Colonic mucosa (tissue), 4 donors: Measurements from ENCODE around the gene DROSHA. TPM values are rescaled to one million over a fixed set of nuclear protein-coding genes. Genes with fewer than 3 reads are reported as not detected.

ENCODE experiments used
- DNase-seq: peaks from one replicate; pipeline ENCODE4 v3.0.0-alpha.2; 2020
- H3K27ac ChIP-seq: fragments of 200-600 bp; one replicate; pipeline ENCODE4 v1.8.0; 2021
- H3K27me3 ChIP-seq: fragments of 200-600 bp; one replicate; pipeline ENCODE4 v1.8.0; 2021
- H3K36me3 ChIP-seq: fragments of 200-600 bp; one replicate; pipeline ENCODE4 v1.8.0; 2021
- H3K4me1 ChIP-seq: fragments of 200-600 bp; one replicate; pipeline ENCODE4 v1.8.0; 2021; ENCODE audit warnings: mild to moderate bottlenecking
- H3K4me3 ChIP-seq: fragments of 200-600 bp; one replicate; pipeline ENCODE4 v1.8.0; 2021
- H3K9ac ChIP-seq, 2 donors: one replicate each; pipeline ENCODE4 v1.7.0; 2013; ENCODE audit warnings: control low read depth in 2 of 2, low read depth in 2 of 2, low read length in 2 of 2
- H3K9me3 ChIP-seq: fragments of 200-600 bp; one replicate; pipeline ENCODE4 v1.8.0; 2021
- intact Hi-C: fragments of 100-400 bp; cut with DNase I; formaldehyde crosslinking; loops from one replicate; pipeline ENCODE4 v1.14.1; 2022
- total RNA-seq, 2 donors: library from RNA; stranded (reverse); fragmentation: NEBNext Ultra II Directional in 1 of 2; extraction: Animal tissue kit (Norgen Biotek cat#: 25700) in 1 of 2; gene quantifications; one replicate each; pipeline ENCODE4 v1.2.1, GENCODE V29; 2021
- TF ChIP-seq, protein P1 (sequence below): fragments of 200-600 bp; IDR thresholded peaks from one replicate; pipeline ENCODE4 v1.8.0; 2022; ENCODE audit warnings: antibody characterized with exemption, mild to moderate bottlenecking
- donor health status: healthy.
- donor health status: DM: no; HTN: no; CAD: no.
- donor health status: DM: no; HTN: no; CAD: no.

The DROSHA gene
- total RNA-seq, 2 donors from 2014 or later, result 49.2 to 61.6 TPM

GRCh38 chr5:31485376-31486207 is 46.3 kb downstream of the DROSHA start:
- intact Hi-C loops, result no loop called here
- Histone ChIP-seq H3K4me3 (no peak overlapping the region), H3K27me3 (no peaks in the 10 kb centered on the region), H3K27ac (peak overlapping the region; percentile 34), H3K9me3 (no peaks in the 10 kb centered on the region), H3K36me3 (no peaks in the 10 kb centered on the region), H3K4me1 (no peaks in the 10 kb centered on the region), H3K9ac (no peak overlapping the region)
- TF ChIP-seq, protein P1, sequence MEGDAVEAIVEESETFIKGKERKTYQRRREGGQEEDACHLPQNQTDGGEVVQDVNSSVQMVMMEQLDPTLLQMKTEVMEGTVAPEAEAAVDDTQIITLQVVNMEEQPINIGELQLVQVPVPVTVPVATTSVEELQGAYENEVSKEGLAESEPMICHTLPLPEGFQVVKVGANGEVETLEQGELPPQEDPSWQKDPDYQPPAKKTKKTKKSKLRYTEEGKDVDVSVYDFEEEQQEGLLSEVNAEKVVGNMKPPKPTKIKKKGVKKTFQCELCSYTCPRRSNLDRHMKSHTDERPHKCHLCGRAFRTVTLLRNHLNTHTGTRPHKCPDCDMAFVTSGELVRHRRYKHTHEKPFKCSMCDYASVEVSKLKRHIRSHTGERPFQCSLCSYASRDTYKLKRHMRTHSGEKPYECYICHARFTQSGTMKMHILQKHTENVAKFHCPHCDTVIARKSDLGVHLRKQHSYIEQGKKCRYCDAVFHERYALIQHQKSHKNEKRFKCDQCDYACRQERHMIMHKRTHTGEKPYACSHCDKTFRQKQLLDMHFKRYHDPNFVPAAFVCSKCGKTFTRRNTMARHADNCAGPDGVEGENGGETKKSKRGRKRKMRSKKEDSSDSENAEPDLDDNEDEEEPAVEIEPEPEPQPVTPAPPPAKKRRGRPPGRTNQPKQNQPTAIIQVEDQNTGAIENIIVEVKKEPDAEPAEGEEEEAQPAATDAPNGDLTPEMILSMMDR, result no peak
- peak; percentile 53 for DNase-seq

DNA sequence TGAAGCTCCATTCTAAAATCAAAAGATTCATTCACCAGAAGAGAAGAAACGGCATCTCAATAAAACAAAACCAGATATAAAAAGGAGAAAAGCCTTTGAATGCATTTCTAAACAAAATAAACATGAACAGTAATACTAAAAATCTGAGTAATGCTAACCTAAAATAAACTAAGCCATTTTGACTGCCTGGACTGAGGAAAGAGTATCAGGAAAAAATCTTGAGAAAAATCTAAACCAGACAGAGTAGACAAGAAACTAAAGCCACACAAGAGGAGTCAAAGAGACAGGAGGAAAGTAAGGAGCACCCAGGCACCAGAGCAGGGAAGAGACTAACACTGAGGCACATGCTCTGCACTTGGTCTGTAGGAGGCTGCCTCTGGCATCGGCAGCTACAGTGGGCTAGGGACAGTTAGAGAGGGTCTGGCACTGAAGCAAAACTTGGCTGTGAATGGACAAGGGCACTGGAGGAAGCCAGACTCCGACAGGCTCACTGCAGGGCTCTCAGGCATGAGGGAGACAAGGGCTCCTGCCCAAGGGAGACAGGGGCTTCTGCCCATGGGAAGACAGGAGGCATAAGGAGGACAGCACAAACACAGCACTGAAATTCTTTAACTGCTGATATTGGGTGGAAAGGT is 50.2 kb downstream of the DROSHA start:
- H3K27me3 ChIP-seq, result no peaks in the 10 kb centered on the region

GRCh38 chr5:31479706-31480105 is 52.2 kb downstream of the DROSHA start:
- Histone ChIP-seq H3K27me3 (no peaks in the 10 kb centered on the region), H3K4me3 (no peak overlapping the region), H3K4me1 (no peaks in the 10 kb centered on the region), H3K9ac (no peak overlapping the region), H3K9me3 (no peaks in the 10 kb centered on the region), H3K27ac (no peak overlapping the region), H3K36me3 (no peaks in the 10 kb centered on the region)
- TF ChIP-seq, protein P1, result no peak
- DNase-seq, result no peak
- intact Hi-C loops, result no loop called here

More for the DNA sequence above, 50.2 kb downstream of the DROSHA start:
- no peaks in the 10 kb centered on the region for H3K36me3 ChIP-seq
- no peaks in the 10 kb centered on the region for H3K4me1 ChIP-seq
- no peaks in the 10 kb centered on the region for H3K9me3 ChIP-seq
- no peak for DNase-seq
- H3K27ac ChIP-seq, result no peak overlapping the region
- H3K9ac ChIP-seq, result no peak overlapping the region
- TF ChIP-seq, protein P1, result no peak
- no peak overlapping the region for H3K4me3 ChIP-seq
- intact Hi-C loops, result no loop called here

GRCh38 chr5:31478901-31479300 is 53.0 kb downstream of the DROSHA start:
- TF ChIP-seq, protein P1, result no peak
- Histone ChIP-seq H3K9ac (no peak overlapping the region), H3K27ac (no peak overlapping the region), H3K27me3 (no peaks in the 10 kb centered on the region), H3K36me3 (no peaks in the 10 kb centered on the region), H3K9me3 (no peaks in the 10 kb centered on the region), H3K4me3 (no peak overlapping the region), H3K4me1 (no peaks in the 10 kb centered on the region)
- intact Hi-C loops, result no loop called here
- no peak for DNase-seq

DNA sequence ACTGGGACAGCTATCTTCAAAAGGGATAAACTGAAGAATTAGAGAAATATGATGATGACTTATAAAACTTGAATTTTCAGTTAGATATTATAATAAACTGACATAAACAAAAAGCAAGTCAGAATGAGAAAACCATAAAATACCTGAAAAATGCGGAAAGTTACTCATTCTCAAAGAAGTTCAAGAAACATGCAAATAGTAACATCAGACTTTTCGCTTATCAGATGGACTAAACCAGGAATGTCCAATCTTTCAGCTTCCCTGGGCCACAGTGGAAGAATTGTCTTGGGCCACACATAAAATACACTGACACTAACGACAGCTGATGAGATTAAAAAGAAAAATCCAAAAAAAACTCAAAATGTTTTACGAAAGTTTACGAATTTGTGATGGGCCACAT is 53.9 kb downstream of the DROSHA start:
- H3K4me1 ChIP-seq, result no peaks in the 10 kb centered on the region
- TF ChIP-seq, protein P1, result no peak
- H3K36me3 ChIP-seq, result no peaks in the 10 kb centered on the region
- H3K9me3 ChIP-seq, result no peaks in the 10 kb centered on the region
- no peak overlapping the region for H3K4me3 ChIP-seq
- H3K27ac ChIP-seq, result no peak overlapping the region
- no peak overlapping the region for H3K9ac ChIP-seq
- intact Hi-C loops, result no loop called here
- no peak for DNase-seq
- no peaks in the 10 kb centered on the region for H3K27me3 ChIP-seq
